Peyer's patch (tissue), 4 donors: ENCODE measurements around the gene MTMR11. TPM values are rescaled to one million over a fixed set of nuclear protein-coding genes. Genes with fewer than 3 reads are reported as not detected.
"Not testable (repeated sequence)": the region's sequence is repeated elsewhere in the genome, so short reads cannot be mapped to it uniquely, and the experiment has no call there.

ENCODE experiments used
- DNase-seq, 3 donors: peaks; one replicate each; pipeline ENCODE4 v3.0.0-alpha.2; 2017 to 2019
- H3K27ac ChIP-seq, 4 donors: fragments of 200-600 bp; sonication (generic); one replicate each; pipeline ENCODE4 v1.5.1; 2016 to 2019
- H3K27me3 ChIP-seq, 2 donors: fragments of 200-600 bp; sonication (generic); one replicate each; pipeline ENCODE4 v1.5.1; 2019
- H3K36me3 ChIP-seq, 3 donors: fragments of 200-600 bp; sonication (generic); one replicate each; pipeline ENCODE4 v1.5.1; 2016 to 2019
- H3K4me1 ChIP-seq, 4 donors: fragments of 200-600 bp; sonication (generic); one replicate each; pipeline ENCODE4 v1.5.1; 2016 to 2019
- H3K4me3 ChIP-seq, 4 donors: fragments of 200-600 bp; sonication (generic); 1 replicate in 3 of 4; 2 replicates in 1 of 4; pipeline ENCODE4 v1.5.1; 2016 to 2019; ENCODE audit warnings: mild to moderate bottlenecking in 1 of 4
- H3K9me3 ChIP-seq, 4 donors: fragments of 200-600 bp; sonication (generic); one replicate each; pipeline ENCODE4 v1.5.1; 2016 to 2019; ENCODE audit warnings: mild to moderate bottlenecking in 1 of 4
- POLR2A ChIP-seq, 2 donors: fragments of 450-650 bp; IDR thresholded peaks; one replicate each; pipeline ENCODE4 v1.5.1; 2017; ENCODE audit warnings: antibody characterized with exemption in 2 of 2, mild to moderate bottlenecking in 2 of 2, moderate library complexity in 2 of 2
- total RNA-seq, 4 donors: library from RNA; depleted of rRNA; stranded (reverse); fragments of >200 nt; gene quantifications; one replicate each; pipeline ENCODE4 v1.1.0, GENCODE V29; 2016
- TF ChIP-seq, protein P1 (sequence below), 6 experiments: fragments of 450-650 bp in 4 of 6; fragments of 200-600 bp in 2 of 6; sonication (generic) in 1 of 6; IDR thresholded peaks; one replicate each; pipeline ENCODE4 v1.5.1; 2017 to 2019; ENCODE audit warnings: antibody characterized with exemption in 6 of 6, mild to moderate bottlenecking in 3 of 6, moderate library complexity in 1 of 6

MTMR11 gene
- total RNA-seq, 4 donors from 2014 or later: 47.9 to 210 (median 175) TPM

DNA sequence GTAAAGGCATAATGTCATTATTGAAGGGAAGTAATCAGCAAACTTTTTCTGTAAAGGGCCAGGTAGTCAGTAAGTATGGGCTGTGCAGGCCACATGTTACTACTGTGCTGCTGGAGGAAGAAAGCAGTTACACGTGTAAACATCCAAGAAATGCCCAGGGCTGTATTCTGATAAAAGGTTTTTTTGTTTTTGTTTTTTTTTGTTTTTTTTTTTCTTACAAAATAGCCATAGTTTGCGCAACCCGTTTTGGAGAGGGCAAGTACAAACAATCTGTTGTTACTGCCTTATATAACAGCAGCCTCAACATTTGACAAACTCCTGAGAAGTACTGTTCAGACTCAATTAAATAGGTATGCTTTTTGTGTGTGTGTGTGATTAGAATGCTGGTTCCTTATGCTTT, 26.7 kb upstream of the MTMR11 start:
- no peaks in the 10 kb centered on the region for H3K9me3 ChIP-seq
- peaks cover 0 to 9% (median 0%) of the 10 kb centered on the region in 4 donors for H3K4me1 ChIP-seq
- no peak for DNase-seq
- H3K27ac ChIP-seq: no peak overlapping the region
- H3K36me3 ChIP-seq: peaks cover 0 to 72% (median 0%) of the 10 kb centered on the region in 3 donors
- TF ChIP-seq, protein P1, sequence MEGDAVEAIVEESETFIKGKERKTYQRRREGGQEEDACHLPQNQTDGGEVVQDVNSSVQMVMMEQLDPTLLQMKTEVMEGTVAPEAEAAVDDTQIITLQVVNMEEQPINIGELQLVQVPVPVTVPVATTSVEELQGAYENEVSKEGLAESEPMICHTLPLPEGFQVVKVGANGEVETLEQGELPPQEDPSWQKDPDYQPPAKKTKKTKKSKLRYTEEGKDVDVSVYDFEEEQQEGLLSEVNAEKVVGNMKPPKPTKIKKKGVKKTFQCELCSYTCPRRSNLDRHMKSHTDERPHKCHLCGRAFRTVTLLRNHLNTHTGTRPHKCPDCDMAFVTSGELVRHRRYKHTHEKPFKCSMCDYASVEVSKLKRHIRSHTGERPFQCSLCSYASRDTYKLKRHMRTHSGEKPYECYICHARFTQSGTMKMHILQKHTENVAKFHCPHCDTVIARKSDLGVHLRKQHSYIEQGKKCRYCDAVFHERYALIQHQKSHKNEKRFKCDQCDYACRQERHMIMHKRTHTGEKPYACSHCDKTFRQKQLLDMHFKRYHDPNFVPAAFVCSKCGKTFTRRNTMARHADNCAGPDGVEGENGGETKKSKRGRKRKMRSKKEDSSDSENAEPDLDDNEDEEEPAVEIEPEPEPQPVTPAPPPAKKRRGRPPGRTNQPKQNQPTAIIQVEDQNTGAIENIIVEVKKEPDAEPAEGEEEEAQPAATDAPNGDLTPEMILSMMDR (IDR thresholded peaks at IDR 0.05): no peak
- TF ChIP-seq POLR2A (IDR thresholded peaks at IDR 0.05): no peak
- no peak overlapping the region for H3K4me3 ChIP-seq
- no peaks in the 10 kb centered on the region for H3K27me3 ChIP-seq

- DNase-seq: no peak
- H3K4me3 ChIP-seq: no peak overlapping the region
- H3K36me3 ChIP-seq: peaks cover 0 to 73% (median 0%) of the 10 kb centered on the region in 3 donors
- TF ChIP-seq, protein P1 (IDR thresholded peaks at IDR 0.05): no peak
- TF ChIP-seq POLR2A (IDR thresholded peaks at IDR 0.05): no peak
- peak overlapping the region in 2 of 4 donors; percentile 13 to 50 for H3K27ac ChIP-seq
- H3K27me3 ChIP-seq: no peaks in the 10 kb centered on the region
- H3K4me1 ChIP-seq: peaks cover 0 to 9% (median 0%) of the 10 kb centered on the region in 4 donors
- H3K9me3 ChIP-seq: no peaks in the 10 kb centered on the region
These were observed 26.1 kb upstream of the MTMR11 start for GRCh38 chr1:149962736-149963135.

DNA sequence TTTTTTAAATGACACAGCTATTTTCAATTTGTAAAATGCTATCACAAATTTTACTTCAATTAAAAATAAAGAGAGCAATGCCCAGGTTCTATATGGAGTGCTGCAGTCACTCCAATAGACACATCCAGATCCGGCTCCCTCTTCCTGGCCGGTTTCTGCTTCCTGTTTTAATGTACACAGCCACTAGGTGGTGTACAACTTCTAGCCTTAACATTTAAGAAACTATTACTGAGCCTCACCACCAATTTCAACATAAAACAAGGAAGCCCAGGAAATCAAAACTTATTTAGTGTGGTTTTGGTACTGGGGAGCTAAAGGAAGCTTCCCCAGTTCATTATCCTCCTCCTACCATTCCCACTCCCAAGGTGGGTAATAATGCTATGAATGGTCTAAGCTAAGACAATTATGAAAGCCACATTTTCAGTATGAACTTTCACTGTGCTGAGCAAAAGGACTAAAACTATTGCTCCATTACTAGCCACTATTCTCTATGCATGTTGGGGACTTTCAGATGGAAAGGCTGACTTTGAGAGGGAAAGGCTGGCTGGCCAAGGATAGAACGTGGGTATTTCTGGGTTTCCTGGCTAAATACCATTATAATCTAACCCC, 25.5 kb upstream of the MTMR11 start:
- Histone ChIP-seq H3K27me3 (no peaks in the 10 kb centered on the region), H3K27ac (peak overlapping the region in 2 of 4 donors; percentile 13 to 50), H3K36me3 (peaks cover 0 to 72% (median 0%) of the 10 kb centered on the region in 3 donors), H3K4me1 (peaks cover 0 to 9% (median 0%) of the 10 kb centered on the region in 4 donors), H3K9me3 (no peaks in the 10 kb centered on the region), H3K4me3 (no peak overlapping the region)
- TF ChIP-seq POLR2A (IDR thresholded peaks at IDR 0.05): no peak
- TF ChIP-seq, protein P1 (IDR thresholded peaks at IDR 0.05): peak; percentile 46 to 94 (median 86)
- peak in 2 of 3 donors; percentile 31 to 75 for DNase-seq

- H3K4me1 ChIP-seq, H3K4me3 ChIP-seq, H3K9me3 ChIP-seq, H3K27me3 ChIP-seq, H3K27ac ChIP-seq, DNase-seq: not testable (repeated sequence)
- peaks cover 0 to 34% (median 0%) of the 10 kb centered on the region in 3 donors for H3K36me3 ChIP-seq
These were observed 20.9 kb upstream of the MTMR11 start for GRCh38 chr1:149957548-149957947.

GRCh38 chr1:149949911-149950310, 13.2 kb upstream of the MTMR11 start:
- H3K27ac ChIP-seq: no peak overlapping the region
- H3K36me3 ChIP-seq: peaks cover 0 to 51% (median 0%) of the 10 kb centered on the region in 3 donors
- H3K4me1 ChIP-seq: no peaks in the 10 kb centered on the region
- H3K27me3 ChIP-seq: no peaks in the 10 kb centered on the region
- TF ChIP-seq, protein P1 (IDR thresholded peaks at IDR 0.05): no peak
- no peak for TF ChIP-seq POLR2A (IDR thresholded peaks at IDR 0.05)
- no peaks in the 10 kb centered on the region for H3K9me3 ChIP-seq
- no peak for DNase-seq
- H3K4me3 ChIP-seq: no peak overlapping the region

DNA sequence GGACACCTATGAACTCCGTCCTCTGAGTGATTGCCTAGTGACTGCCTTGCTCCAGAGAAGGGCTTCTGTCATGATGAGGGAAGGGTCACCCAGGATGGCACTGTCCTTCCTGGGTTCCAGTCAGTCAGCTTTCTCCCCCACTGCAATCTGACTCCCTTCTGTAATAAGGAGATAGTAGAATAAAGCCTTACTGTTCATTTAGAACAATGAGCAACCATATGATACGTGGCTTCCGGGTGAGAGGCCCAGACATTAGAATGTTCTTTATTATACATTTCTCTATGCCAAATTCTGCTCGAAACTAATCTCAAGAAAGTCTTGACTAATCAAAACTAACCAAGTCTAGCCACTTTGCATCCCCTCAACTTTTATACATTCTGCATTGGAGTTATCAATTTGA, 8.5 kb upstream of the MTMR11 start:
- TF ChIP-seq, protein P1 (IDR thresholded peaks at IDR 0.05): no peak
- no peaks in the 10 kb centered on the region for H3K27me3 ChIP-seq
- H3K4me1 ChIP-seq: no peaks in the 10 kb centered on the region
- H3K27ac ChIP-seq: no peak overlapping the region
- no peaks in the 10 kb centered on the region for H3K9me3 ChIP-seq
- peaks cover 0 to 63% (median 0%) of the 10 kb centered on the region in 3 donors for H3K36me3 ChIP-seq
- DNase-seq: no peak
- H3K4me3 ChIP-seq: no peak overlapping the region
